ENCODE measurements around the gene PRODH2.

PRODH2 gene

GRCh38 chr19:35766571-35767104 lies 46.0 kb downstream of the PRODH2 start:
- no peak overlapping the region for H3K4me3 ChIP-seq (ENCODE audit: low read depth, low read length)
- no peak for TF ChIP-seq CTCF (IDR thresholded peaks at IDR 0.05; ENCODE audit: low read depth, low read length)

- TF ChIP-seq CTCF (IDR thresholded peaks at IDR 0.05; ENCODE audit: low read depth, low read length) = no peak
Measured at GRCh38 chr19:35764432-35765315, 48.0 kb downstream of the PRODH2 start.

GRCh38 chr19:35760711-35761349 lies 51.8 kb downstream of the PRODH2 start:
- TF ChIP-seq CTCF (IDR thresholded peaks at IDR 0.05; ENCODE audit: low read depth, low read length) = no peak
- H3K4me3 ChIP-seq (ENCODE audit: low read depth, low read length) = no peak overlapping the region

More at GRCh38 chr19:35764432-35765315, 48.0 kb downstream of the PRODH2 start:
- H3K4me3 ChIP-seq (ENCODE audit: low read depth, low read length) = no peak overlapping the region

GRCh38 chr19:35759697-35760096 lies 52.9 kb downstream of the PRODH2 start:
- no peak overlapping the region for H3K4me3 ChIP-seq (ENCODE audit: low read depth, low read length)
- TF ChIP-seq CTCF (IDR thresholded peaks at IDR 0.05; ENCODE audit: low read depth, low read length) = no peak

GRCh38 chr19:35757749-35758608 lies 54.7 kb downstream of the PRODH2 start, which contains the start of gene PROSER3:
TSS of gene PROSER3 (plus strand) at chr19:35758176. CDS start at chr19:35758216, 40 bp downstream.
- no peak for TF ChIP-seq CTCF (IDR thresholded peaks at IDR 0.05; ENCODE audit: low read depth, low read length)
- H3K4me3 ChIP-seq (ENCODE audit: low read depth, low read length) = peak within 1 kb of the TSS; percentile 96

GRCh38 chr19:35757231-35757748 lies 55.4 kb downstream of the PRODH2 start:
- peak overlapping the region; percentile 96 for H3K4me3 ChIP-seq (ENCODE audit: low read depth, low read length)
- no peak for TF ChIP-seq CTCF (IDR thresholded peaks at IDR 0.05; ENCODE audit: low read depth, low read length)

Data from WI38 (cell line).